Neural cell (in vitro differentiated cells): ENCODE measurements around the gene ADM. TPM values are rescaled to one million over a fixed set of nuclear protein-coding genes. Genes with fewer than 3 reads are reported as not detected.

Experiments used
- H2AFZ ChIP-seq: fragments of 200-600, 300-800 bp; sonication (generic), shearing (Covaris generic); 2 replicates; pipeline ENCODE4 v1.6.0; 2014; ENCODE audit warnings: low read depth, mild to moderate bottlenecking, antibody characterized with exemption, low read length, moderate library complexity
- H3F3A ChIP-seq: fragments of 200-600 bp; shearing (Covaris generic); 2 replicates; pipeline ENCODE4 v1.6.1; 2016; ENCODE audit warnings: mild to moderate bottlenecking, moderate library complexity, mixed read lengths, antibody characterized with exemption, low read length; ENCODE audit not compliant: insufficient read depth, poor library complexity, severe bottlenecking
- H3K27ac ChIP-seq: fragments of 200-600, 300-800 bp; sonication (generic), shearing (Covaris generic); 2 replicates; pipeline ENCODE4 v1.5.1; 2014; ENCODE audit warnings: mild to moderate bottlenecking, low read length, moderate library complexity
- H3K27me3 ChIP-seq: fragments of 300-800, 200-600 bp; sonication (generic), shearing (Covaris generic); 2 replicates; pipeline ENCODE4 v1.6.0; 2014; ENCODE audit warnings: mild to moderate bottlenecking, low read depth, low read length, moderate library complexity; ENCODE audit not compliant: insufficient read depth
- H3K36me3 ChIP-seq: fragments of 300-800, 200-600 bp; sonication (generic), shearing (Covaris generic); 2 replicates; pipeline ENCODE4 v1.5.1; 2014; ENCODE audit warnings: mild to moderate bottlenecking, antibody characterized with exemption, low read length, moderate library complexity; ENCODE audit not compliant: insufficient read depth
- H3K4me2 ChIP-seq: fragments of 300-800, 200-600 bp; sonication (generic), shearing (Covaris generic); 2 replicates; pipeline ENCODE4 v1.6.0; 2014; ENCODE audit warnings: mild to moderate bottlenecking, low read length
- H3K4me3 ChIP-seq: fragments of 300-800, 200-600 bp; sonication (generic), shearing (Covaris generic); 2 replicates; pipeline ENCODE4 v1.5.1; 2014; ENCODE audit warnings: mild to moderate bottlenecking, low read length, moderate library complexity
- H3K79me2 ChIP-seq: fragments of 200-600 bp; shearing (Covaris generic); replicated peaks from 2 replicates; pipeline ENCODE4 v1.6.0; 2014; ENCODE audit warnings: mild to moderate bottlenecking, low read length, moderate library complexity; ENCODE audit not compliant: insufficient read depth
- H3K9ac ChIP-seq: fragments of 300-800, 200-600 bp; sonication (generic), shearing (Covaris generic); 2 replicates; pipeline ENCODE4 v1.6.1; 2016; ENCODE audit warnings: mild to moderate bottlenecking, low read length, mixed read lengths
- H3K9me2 ChIP-seq: fragments of 200-600 bp; shearing (Covaris generic); 2 replicates; pipeline ENCODE4 v1.6.1; 2016; ENCODE audit warnings: mild to moderate bottlenecking, low read length, mixed read lengths; ENCODE audit not compliant: insufficient read depth
- H3K9me3 ChIP-seq: fragments of 200-600, 300-800 bp; sonication (generic), shearing (Covaris generic); 2 replicates; pipeline ENCODE4 v1.6.1; 2016; ENCODE audit warnings: mild to moderate bottlenecking, mixed run types, low read length, moderate library complexity, mixed read lengths
- H4K20me1 ChIP-seq: fragments of 200-600 bp; shearing (Covaris generic); 2 replicates; pipeline ENCODE4 v1.6.1; 2016; ENCODE audit warnings: mild to moderate bottlenecking, mixed run types; ENCODE audit not compliant: insufficient read depth
- CTCF ChIP-seq: fragments of 450-650 bp; IDR thresholded peaks from 2 replicates; pipeline ENCODE4 v1.5.1; 2014; ENCODE audit warnings: antibody characterized with exemption, mild to moderate bottlenecking, moderate library complexity; ENCODE audit not compliant: poor library complexity, severe bottlenecking
- EP300 ChIP-seq: fragments of 450-650 bp; conservative IDR thresholded peaks from 2 replicates; pipeline ENCODE4 v1.6.1; 2014; ENCODE audit warnings: antibody characterized with exemption, mild to moderate bottlenecking, moderate library complexity; ENCODE audit not compliant: poor library complexity, severe bottlenecking
- EZH2 ChIP-seq: fragments of 200-600, 300-800 bp; shearing (Covaris generic), sonication (generic); IDR thresholded peaks from 2 replicates; pipeline ENCODE4 v1.6.1; 2014; ENCODE audit warnings: antibody characterized with exemption, low read length, borderline replicate concordance, mild to moderate bottlenecking; ENCODE audit not compliant: insufficient read depth, poor library complexity, severe bottlenecking
- MXI1 ChIP-seq: fragments of 450-650 bp; conservative IDR thresholded peaks from 2 replicates; pipeline ENCODE4 v1.6.1; 2014; ENCODE audit warnings: antibody characterized with exemption, mild to moderate bottlenecking; ENCODE audit not compliant: poor library complexity, severe bottlenecking
- POLR2AphosphoS5 ChIP-seq: IDR thresholded peaks from 2 replicates; pipeline ENCODE4 v1.6.1; 2012
- RAD21 ChIP-seq: fragments of 450-650 bp; conservative IDR thresholded peaks from 2 replicates; pipeline ENCODE4 v1.6.1; 2014; ENCODE audit warnings: antibody characterized with exemption, mild to moderate bottlenecking, moderate library complexity
- REST ChIP-seq: IDR thresholded peaks from 2 replicates; pipeline ENCODE4 v1.6.1; 2012; ENCODE audit warnings: borderline replicate concordance
- SMC3 ChIP-seq: fragments of 450-650 bp; conservative IDR thresholded peaks from 2 replicates; pipeline ENCODE4 v1.6.1; 2014; ENCODE audit warnings: antibody characterized with exemption, mild to moderate bottlenecking, moderate library complexity; ENCODE audit not compliant: poor library complexity
- TAF1 ChIP-seq: IDR thresholded peaks from 2 replicates; pipeline ENCODE4 v1.6.1; 2012; ENCODE audit warnings: low read depth
- polyA plus RNA-seq: library from polyadenylated mRNA; depleted of rRNA; stranded (reverse); fragments of >200 nt; gene quantifications from 2 replicates; pipeline ENCODE4 v1.2.3, GENCODE V29; 2014

The ADM gene
- polyA plus RNA-seq, 1 donor from 2014 or later, result 1.6 TPM

- Histone ChIP-seq H3K9me2 (no peaks in the 10 kb centered on the region), H3F3A (no peaks in the 10 kb centered on the region), H2AFZ (no peak overlapping the region), H3K27ac (no peak overlapping the region), H3K27me3 (no peaks in the 10 kb centered on the region), H4K20me1 (no peaks in the 10 kb centered on the region), H3K9ac (no peak overlapping the region), H3K4me2 (no peak overlapping the region), H3K4me3 (no peak overlapping the region), H3K79me2 (peaks cover 19% of the 10 kb centered on the region), H3K9me3 (no peaks in the 10 kb centered on the region), H3K36me3 (no peaks in the 10 kb centered on the region)
- TF ChIP-seq MXI1, result no peak
- TF ChIP-seq POLR2AphosphoS5, result no peak
- TF ChIP-seq TAF1, result no peak
- no peak for TF ChIP-seq SMC3
- TF ChIP-seq REST, result no peak
- TF ChIP-seq EZH2, result no peak
- no peak for TF ChIP-seq CTCF
- TF ChIP-seq EP300, result no peak
These were observed 20.9 kb upstream of the ADM start for GRCh38 chr11:10283991-10284390.

- H3K9ac ChIP-seq, result no peak overlapping the region
- H3K9me3 ChIP-seq, result no peaks in the 10 kb centered on the region
- H3K4me3 ChIP-seq, result no peak overlapping the region
- no peak for TF ChIP-seq REST
- no peak for TF ChIP-seq MXI1
- no peak for TF ChIP-seq RAD21
- TF ChIP-seq CTCF, result no peak
- TF ChIP-seq EZH2, result no peak
- no peak for TF ChIP-seq POLR2AphosphoS5
- no peak for TF ChIP-seq EP300
- no peak for TF ChIP-seq SMC3
- no peak for TF ChIP-seq TAF1
- no peak overlapping the region for H3K27ac ChIP-seq
- H3F3A ChIP-seq, result no peaks in the 10 kb centered on the region
- H3K4me2 ChIP-seq, result no peak overlapping the region
- no peak overlapping the region for H2AFZ ChIP-seq
- H4K20me1 ChIP-seq, result no peaks in the 10 kb centered on the region
- no peaks in the 10 kb centered on the region for H3K36me3 ChIP-seq
- no peaks in the 10 kb centered on the region for H3K27me3 ChIP-seq
- H3K79me2 ChIP-seq, result peaks cover 23% of the 10 kb centered on the region
- no peaks in the 10 kb centered on the region for H3K9me2 ChIP-seq
These were observed 19.6 kb upstream of the ADM start for GRCh38 chr11:10285148-10285802.
